HG03196 (cell line): Measurements from ENCODE around the gene CHIT1.

ENCODE experiments used
- ATAC-seq: cut with Tn5 transposase; IDR thresholded peaks from one replicate; pipeline ENCODE4 v1.9.1; 2021; ENCODE audit not compliant: unreplicated experiment

Gene CHIT1

DNA sequence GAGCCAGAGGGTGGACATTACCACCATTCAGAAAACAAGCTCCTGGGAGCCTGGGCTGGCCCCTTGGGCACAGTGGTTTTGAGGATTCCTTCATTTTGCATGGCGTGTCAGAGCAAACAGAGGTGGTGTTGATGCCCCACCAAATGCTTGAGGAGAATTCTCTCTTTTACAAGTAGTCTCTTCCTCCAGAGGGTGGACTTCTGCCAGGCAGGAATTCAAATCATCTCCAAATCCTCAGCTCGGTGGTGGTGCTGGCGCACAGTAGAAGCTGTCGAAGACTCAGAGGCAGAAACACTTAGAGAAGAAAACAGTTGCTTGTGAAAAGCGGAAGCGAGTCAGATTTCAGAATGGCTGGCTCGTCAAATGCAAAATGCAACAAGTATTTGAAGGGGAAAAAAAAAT, 39.5 kb downstream of the CHIT1 start:
- ATAC-seq: no peak

DNA sequence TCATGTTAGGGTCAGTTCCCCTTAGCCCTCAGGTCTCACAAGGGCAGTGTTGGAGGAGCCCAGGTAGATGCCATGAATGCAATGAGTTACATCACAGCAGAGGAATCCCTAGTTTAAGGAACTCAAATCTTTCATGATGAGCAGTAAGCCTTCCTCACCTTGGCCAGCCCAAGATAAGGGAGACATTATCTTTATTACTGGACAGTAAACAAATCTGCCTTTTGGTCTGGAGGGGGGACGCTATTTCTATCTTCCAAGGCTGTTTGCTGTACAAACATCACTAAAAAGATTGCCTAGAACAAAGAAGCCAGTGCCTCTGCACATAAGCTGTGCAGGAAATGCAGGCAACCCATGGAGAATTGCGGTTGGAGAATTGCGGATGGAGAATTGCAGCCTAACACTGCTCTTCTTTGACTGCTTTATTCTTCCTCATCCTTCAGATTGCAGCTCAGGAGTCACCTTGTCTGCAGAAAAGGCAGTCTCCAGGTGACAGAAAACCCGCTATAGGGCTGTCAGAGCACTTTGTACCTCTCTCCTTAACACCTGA, 40.7 kb downstream of the CHIT1 start:
- no peak for ATAC-seq

DNA sequence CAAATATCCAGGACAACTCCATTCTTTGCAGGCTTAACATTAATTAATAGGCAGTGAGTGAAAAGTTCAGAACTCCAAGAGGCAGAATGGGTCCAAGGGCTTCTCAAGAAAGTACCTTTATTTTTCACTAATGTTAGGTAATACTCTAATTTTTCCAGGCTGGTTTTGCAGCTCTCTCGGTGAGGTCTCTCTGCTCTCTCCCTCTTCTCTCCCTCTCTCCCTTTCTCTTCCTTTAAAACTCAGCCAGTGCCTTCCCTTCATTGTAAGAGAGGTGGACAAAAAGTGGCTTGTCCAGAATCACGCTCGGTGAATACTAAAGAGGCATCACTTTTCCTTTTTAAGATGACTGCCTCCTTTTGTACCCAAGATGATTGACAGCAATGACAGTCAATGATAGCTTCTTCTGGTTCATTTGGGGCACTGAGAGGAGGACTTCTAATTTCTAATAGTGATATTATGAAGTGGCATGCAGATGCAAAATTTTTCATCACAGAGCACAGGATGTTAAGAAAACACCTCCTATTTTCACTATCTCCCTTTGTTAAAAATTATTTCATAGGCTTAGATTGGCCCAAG, 41.7 kb downstream of the CHIT1 start:
- ATAC-seq: no peak

DNA sequence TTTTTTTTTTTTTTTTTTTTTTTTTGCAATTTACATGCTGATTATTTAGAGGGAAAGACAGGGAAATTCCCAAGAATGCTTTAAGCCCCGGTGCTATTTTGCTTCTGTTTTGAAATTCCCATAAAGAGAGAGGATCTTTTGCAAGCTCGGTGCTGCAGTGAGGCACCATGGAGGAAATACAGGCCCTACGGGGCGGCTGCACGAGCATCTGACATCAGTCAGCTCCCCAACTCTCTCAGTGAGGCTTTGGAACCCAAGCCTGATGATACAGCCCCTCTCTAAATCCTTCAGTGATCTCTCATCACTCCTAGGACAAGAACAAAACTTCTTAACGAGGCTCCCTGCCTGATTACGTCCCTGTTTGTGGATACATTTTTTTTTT, 42.2 kb downstream of the CHIT1 start:
- no peak for ATAC-seq

DNA sequence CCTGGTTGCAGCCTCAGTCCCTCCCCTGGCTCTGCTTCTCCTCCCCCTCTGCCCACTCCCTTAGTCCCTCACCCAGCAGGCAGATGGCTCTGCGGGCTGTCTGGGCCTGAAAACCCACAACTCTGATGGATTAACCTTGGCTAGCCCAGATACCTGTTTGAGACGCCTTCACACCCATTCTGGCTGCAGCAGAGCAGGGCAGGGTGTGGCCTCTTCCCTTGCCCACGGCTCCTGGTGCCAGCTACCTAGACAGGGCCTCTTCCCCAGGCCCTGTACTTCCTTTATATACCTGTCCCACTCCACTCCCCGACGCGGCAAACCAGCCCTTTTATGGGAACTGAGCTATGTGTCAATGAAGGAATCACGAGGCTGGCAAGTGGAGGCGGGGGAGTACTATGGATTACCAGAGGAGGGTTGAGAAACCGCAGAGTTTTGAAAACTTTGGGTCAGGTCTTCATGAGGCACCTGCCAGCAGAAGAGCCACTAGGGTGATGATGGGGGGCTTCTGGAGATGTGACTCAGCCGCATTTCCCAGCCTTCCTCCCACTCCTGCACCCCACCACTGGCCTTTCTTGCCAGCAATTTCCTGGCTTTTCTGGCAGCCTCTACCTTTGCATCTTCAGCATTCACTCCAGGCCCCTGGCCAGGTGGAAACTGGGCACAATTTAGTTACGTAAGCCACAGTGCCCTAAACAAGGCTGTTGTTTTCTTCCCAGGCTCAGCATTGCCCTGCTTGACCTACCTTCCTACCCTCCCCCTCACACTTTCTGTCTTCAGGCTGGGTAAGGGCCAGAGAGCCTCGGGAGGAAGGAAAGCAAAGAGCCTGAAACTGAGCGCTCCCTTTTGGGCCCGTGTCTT, 42.8 kb downstream of the CHIT1 start, which contains the start of gene CHI3L1:
Gene CHI3L1 (minus strand): TSS at position 259 of the 858 bp plus-strand sequence. CDS start 81 bp downstream, at position 178.
- ATAC-seq: no peak

DNA sequence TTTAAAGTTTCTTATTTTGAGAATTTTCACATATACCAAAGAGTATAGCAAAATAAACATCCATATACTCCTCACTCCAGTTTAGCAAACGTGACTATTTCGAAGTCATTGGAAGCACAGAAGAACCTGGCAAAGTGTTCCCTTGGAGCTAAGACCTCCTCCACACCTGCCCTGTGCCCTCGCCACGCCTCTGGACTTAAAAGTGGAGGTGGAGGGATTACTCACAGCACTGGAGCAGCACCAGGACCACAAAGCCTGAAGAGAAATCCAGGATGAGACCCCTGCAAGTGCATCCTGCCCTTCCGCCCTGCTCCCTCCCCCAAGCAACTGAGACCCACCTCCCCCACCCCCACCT, 43.4 kb downstream of the CHIT1 start:
- no peak for ATAC-seq

DNA sequence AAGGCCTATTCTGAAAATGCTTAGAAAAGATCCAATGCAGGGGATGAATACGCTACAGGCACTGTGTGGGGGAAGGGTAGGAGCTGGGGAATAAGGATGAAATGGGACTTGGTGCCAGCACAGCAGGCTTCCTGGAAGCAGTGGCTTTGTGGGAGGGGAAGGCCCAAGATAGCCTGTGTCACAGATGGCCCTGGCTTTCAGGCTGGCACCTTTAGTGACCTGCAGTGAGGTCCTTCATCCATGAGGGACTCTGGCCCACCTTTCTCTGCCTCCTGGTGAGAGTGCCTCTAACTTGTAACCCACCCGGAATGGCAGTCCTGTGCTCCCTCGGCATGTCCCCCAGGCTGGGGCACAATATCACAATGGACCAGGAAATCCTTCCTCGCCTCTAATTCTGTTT, 43.9 kb downstream of the CHIT1 start:
- ATAC-seq: no peak

DNA sequence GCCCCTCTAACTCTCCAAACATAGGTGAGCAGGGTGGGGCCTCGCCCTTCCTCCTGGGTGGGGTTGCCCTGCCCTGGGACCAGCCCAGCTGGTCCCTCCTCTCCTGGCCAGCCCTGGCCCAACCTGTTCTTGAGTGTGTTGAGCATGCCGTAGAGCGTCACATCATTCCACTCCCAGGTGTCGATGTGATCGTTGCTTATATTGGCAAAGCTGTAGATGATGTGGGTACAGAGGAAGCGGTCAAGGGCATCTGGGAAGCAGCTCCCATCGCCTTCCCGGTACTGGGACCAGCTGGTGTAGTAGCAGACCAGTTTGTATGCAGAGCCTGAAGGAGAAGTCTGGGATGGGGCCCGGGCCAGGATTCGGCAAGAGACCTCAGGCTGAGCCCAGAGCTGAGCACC, 44.4 kb downstream of the CHIT1 start:
- no peak for ATAC-seq

DNA sequence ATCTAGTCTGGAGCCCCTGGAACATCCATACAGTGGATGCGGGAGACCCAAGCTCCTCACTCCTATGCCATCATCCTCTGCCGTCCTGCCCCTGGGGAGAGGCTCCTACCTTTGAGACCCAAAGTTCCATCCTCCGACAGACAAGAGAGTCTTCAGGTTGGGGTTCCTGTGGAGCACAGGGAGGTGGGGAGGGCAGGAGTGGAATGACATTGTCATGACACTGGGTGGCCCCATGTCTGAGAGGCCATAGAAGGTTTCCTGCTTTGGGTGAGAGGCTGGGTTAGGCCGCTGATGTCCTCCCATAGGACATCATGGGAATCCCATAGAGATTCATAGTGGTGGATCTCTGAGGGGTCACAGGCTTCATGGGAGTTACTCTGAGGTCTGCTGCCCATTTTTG, 45.0 kb downstream of the CHIT1 start:
- ATAC-seq: no peak

DNA sequence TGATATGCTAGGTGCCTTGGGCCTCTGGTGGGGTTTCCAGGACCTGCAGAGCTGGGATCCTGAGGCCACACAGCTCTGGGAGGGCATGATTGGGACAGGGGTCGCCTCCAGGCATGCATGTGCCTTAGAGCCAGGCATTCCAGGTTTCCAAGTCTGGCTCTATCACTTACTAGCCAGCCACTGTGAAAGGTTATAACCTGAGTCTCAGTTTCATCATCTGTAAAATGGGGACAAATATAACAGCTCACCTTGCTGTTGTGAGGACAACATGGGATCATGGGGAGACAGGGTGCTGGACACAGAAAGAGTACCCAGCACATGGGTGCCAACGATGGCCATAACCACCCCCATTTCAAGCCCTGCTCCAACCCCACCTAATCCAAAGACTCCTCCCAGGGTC, 45.6 kb downstream of the CHIT1 start:
- ATAC-seq: no peak

DNA sequence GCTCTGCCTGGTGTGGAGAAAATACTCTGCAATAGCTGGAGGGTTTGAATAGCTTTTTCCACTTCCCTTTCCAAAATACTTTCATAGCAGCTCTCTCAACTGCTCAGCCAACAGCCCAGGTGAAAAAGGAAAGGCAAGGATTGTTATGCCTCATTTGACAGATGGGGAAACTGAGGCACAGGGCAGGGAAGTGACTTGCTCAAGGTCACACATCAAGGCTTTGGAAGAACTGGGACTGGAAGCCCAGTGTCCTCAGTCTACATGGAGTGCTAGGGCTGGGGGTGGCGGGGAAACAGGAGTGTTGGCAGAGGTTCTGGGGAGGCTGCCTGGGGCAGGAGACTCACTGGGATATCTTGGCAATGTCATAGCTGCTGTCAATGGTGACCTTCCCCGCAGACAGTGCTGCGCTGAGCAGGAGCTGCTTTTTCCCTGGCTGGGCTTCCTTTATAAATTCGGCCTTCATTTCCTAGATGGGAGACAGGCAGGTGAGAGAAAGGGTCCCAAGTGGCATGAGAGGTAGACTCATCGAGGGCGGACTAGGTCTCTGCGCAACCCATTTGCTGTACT, 47.0 kb downstream of the CHIT1 start:
- ATAC-seq: no peak

DNA sequence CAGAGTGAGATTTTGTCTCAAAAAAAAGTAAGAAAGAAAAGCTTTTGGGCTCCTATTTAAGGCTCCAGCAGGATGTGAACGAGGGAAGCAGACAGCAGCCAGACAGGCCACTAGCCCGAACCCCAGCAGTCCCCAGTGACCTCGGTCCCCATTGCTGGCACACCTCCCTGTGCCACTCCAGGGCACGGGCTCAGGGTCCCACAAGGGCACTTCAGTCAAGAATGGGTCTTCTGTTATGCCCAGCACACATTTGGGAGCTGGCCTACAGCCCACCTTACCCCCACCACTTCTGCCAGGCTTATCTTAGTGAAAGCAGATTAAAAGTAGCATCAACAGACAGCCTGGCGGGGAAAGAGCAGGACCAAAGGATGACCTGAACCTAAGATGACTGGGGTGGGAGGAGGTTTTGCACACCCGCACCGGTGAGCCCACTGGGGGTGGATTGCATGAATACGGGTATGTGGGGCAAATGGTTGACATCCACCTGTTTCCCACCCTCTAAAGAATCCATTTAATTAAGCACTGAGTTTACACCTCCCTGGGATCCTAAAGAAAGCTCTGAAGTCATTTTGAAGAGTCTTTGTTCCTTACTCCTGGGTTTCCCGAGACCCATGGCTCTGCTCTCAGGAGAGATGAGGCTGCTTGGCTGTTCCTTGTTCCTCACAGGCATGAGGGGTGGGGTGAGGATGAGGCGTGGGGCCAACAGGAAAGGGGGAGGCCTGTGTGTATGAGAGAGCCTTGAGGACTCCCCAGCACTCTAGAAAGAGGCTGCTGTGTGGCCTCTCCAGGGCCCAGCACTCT, 47.7 kb downstream of the CHIT1 start:
- ATAC-seq: no peak

DNA sequence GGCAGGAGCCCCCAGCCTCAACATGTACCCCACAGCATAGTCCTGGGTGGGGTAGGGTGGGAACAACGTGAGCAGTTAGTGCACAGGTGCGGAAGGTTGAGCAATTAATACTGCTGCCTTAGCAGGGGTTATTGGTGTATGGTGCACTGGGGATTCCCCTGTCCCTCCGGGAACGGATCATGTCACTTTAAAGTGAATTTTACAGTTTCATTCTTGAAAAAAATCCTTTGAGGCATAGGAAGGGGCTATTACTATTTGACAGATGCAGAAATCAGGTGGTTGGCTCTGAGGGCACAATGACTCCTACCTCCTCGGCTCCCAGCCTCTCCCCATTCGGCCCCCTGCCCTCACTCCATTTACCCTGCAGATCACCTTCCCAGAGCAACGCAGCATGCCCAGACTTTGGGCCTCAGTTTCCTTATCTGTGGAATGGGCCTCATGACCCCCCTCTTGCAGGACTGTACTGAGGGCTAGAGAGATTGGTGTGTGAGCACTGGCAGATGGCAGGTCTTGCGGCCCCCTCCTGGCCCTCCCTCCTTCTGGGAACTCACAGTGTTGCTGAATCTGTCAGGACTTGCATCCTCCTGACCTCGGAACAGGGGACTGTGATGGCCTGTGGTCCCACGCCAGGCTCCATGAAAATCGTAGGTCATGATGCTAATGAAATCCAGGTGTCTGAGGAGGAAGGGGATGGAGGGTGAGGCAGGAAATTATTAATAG, 48.7 kb downstream of the CHIT1 start:
- no peak for ATAC-seq

DNA sequence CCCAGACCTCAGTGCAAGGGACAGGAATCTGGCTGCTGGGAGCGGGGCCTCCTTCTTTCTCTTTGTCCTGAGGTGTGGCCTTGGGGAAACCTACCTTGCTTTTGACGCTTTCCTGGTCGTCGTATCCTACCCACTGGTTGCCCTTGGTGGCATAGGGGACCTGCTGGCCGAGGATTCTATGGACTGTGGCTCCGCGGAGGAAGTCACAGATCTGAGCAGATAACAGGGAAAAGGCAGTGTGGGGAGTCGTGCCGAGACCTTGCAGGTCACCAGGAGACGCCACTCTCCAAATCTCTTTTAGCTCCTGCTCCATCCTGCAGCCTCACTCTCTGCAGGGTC, 49.8 kb downstream of the CHIT1 start:
- ATAC-seq: no peak

DNA sequence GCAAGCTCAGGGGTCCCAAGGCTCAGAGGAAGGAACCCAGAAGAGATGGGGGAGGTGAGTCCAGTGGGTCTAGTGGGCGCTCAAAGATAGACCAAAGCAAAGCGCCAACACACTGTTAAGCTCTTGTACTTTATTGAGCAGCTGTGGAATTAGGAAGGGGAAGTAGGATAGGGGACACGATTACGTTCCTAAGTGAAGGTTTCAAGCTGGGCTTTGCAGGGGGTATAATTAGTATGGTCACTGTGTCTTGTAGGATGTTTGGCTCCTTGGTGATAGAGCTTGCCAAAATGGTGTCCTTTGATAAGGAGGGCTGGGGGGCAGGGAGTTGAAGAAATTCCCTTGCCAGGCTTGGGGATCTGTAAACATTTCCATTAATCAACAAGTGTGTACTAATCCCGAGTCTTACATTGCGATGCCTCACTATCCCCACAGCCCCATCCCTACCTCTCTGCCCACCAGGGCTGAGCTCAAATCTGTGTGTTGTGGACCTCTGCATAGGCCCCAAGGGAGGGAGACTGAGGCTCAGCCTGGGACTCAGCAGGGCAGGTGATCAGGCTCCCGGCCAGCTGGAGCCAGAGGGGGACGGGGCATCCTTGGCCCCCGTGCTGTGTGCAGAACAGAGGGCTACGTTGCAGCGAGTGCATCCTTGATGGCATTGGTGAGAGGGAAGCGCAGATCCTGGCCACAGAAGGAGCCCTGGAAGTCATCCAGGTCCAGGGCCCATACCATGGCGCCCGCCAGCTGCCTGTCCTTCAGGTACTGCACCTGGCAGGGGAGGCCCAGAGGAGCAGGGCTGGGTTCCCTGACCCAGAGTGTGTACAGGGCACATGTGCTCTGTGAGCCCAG, 50.4 kb downstream of the CHIT1 start:
- no peak for ATAC-seq

DNA sequence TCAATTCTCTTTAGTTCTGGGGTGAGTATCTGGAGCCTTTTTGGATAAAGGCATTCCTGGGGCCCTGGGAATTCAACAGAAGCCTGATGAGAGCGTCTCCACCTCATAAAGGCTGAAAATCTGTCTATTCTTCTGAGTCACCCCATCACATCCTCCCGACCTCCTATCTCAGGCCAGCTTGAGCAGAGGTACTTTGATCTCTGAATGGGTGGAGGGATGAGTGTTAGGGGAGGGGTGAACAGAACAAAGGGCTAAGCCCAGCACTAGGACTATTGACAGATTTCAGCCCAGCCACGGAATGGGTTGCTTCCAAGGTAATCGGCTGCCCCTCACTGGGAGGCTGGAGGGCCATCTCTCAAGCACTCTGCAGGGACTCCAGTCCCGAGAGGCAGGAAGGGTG, 51.4 kb downstream of the CHIT1 start:
- ATAC-seq: no peak

DNA sequence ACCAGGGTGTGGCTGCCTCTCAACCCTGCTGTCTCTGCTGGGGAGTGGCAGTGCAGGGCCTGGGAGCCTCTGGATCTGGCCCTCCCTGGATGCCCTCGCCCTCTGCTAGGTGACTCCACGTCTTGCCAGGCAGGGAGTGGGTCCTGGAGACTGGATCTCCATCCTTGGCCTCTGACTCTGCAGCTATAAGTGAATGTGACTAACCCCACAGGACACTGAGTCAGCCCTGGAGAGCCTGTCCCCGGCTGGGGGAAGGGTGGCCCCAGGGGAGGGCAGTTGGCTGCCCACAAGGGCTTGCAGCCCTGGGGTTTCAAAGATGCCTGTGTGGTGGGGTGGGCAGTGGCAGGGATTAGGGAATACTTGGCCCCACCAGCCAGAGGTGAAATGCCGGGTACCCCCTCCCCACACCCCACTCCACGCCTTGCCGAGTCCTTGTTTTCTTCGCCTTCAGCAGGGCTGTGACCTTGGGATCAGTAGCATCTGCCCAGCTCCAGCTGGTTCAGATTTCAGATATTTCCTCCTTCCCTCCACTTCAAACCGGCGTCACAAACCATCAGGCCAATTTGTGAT, 51.9 kb downstream of the CHIT1 start:
- ATAC-seq: no peak

DNA sequence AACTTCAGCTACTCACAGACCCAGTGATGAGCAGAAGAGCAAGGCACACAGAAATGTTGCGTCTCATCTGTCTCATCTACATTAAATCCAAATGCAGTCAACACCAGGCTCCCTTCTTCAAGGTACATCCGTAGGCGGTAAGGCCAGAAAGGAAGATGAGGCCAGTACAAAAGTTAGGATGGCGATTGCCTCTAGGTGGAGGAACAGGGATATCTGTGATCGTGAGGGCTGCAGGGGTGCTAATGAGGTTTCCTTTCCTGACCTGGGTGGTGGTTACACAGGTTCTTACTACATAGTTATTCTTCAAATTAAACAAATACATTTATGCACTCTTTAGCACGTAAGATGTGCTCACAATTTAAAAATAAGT, 52.5 kb downstream of the CHIT1 start:
- ATAC-seq: no peak

DNA sequence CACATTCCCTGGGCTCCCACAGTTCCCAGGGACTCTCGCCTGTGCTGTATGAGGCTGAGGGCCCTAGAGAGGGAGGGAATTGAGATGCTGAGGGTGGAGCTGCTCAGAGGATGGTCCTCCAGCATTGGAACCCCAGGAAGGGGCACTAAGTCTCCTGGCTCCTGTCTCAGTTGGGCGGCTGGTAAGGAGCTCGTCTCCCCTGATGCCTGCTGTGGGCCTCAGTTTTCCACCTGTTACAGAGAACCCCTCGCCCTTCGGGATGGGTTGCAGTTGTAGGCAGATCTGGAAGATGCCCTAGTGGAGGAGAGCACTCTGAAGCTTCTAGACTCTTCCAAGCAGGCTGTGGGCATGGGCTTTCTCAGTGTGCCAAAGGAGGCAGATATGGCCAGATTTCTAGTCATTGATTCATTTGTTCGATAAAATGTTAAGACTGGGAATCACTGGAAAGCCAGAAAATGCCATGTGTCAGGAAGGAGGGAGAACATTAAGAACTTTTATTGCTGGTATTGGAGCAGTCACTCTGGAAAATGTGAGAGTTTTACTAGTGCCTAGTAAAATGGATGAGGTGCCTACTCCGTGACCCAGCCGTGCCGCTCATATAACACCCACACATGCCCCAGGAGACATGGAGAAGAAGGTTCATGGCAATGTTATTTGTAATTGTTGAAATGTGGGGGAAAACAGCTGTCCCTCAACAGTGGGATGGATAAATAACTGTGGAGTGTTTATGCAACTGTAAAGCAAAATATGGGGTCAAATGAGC, 53.0 kb downstream of the CHIT1 start:
- ATAC-seq: no peak
